ENCODE results near the gene ZNF25.
"Not testable (repeated sequence)": the region's sequence is repeated elsewhere in the genome, so short reads cannot be mapped to it uniquely, and the experiment has no call there.

Gene ZNF25

DNA sequence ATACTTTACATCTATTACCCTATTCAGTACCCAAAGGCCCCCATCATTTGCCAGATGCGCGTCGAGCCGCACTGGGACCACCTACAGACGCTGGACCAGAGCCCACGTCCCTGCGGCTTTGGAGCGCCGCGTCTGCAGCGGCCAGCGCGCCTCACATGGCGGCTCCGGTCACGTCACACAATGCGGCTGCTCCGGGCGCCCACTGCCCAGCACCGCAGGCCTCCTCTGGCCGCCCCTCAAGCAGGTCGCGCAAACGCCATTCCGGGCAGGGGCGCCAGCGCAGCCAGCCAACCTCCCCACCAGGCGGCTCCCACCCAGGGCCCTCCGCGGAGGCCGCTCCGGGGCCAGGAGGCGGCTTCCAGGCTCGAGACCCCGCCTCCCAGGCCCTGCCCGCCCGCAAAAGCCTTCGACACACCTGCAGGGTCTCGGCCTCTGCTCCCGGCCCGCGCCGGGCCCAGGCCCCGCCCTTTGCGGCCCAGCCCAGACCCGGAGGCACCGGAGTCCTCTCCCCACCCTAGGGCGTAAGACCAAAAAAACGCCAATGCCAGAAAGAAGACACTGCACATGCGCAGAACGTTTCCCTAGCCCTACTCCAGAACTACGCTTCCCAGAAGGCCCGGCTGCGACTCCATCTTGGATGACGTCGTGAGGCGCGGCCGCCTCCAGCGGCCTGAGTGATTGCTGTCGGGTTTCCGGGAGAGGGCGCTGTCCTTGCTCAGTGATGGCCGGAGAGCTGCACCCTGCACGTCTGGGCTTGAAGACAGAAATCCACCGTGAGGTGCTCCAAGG is at the start of gene ZNF25:
TSS of gene ZNF25 (minus strand) at position 557 of the 789 bp plus-strand sequence. CDS start 4,925 bp downstream, outside the sequence.
- peak; percentile 83 for DNase-seq

DNA sequence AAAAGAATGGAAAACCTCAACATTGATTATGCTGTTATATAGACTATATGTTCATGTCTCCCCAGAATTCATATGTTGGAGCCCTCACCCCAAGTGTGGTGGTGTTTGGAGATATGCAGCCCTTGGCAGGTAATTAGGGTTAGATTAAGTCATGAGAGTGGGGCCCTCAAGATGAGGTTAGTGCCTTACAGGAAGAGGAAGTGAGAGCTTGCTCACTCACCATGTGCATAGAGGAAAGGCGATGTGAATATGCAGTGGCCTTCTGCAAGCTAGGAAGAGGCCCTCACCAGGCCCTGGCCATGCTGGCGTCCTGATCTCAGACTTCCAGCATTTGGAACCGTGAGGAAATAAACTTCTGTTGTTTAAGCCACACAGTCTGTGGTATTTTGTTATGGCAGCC is 48.8 kb upstream of the ZNF25 start:
- DNase-seq, result no peak

DNA sequence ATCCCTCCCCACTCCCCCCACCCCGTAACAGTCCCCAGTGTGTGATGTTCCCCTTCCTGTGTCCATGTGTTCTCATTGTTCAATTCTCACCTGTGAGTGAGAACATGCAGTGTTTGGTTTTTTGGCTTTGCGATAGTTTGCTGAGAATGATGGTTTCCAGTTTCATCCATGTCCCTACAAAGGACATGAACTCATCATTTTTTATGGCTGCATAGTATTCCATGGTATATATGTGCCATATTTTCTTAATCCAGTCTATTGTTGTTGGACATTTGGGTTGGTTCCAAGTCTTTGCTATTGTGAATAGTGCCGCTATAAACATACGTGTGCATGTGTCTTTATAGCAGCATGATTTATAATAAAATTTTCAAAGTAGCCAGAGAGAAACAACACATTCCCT is 42.7 kb upstream of the ZNF25 start:
- not testable (repeated sequence) for DNase-seq

DNA sequence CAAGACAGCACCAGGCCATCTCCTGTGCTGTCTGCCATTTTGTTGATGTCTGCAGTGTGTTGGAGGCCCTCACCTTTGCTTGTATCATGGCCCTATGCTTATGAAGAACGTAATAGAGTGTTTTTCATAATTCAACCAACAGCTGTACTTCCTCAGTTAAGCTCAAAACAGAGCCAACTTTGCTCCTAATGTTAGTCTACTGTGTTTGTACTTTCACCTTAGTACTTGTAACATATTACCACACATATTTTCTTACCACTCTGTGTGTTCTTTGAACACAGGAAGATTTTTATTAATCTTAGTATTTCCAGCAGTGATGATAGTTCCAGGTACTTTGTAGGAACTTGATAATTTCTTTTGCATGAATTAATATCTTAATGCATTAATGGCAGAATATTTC is 39.9 kb upstream of the ZNF25 start:
- no peak for DNase-seq

DNA sequence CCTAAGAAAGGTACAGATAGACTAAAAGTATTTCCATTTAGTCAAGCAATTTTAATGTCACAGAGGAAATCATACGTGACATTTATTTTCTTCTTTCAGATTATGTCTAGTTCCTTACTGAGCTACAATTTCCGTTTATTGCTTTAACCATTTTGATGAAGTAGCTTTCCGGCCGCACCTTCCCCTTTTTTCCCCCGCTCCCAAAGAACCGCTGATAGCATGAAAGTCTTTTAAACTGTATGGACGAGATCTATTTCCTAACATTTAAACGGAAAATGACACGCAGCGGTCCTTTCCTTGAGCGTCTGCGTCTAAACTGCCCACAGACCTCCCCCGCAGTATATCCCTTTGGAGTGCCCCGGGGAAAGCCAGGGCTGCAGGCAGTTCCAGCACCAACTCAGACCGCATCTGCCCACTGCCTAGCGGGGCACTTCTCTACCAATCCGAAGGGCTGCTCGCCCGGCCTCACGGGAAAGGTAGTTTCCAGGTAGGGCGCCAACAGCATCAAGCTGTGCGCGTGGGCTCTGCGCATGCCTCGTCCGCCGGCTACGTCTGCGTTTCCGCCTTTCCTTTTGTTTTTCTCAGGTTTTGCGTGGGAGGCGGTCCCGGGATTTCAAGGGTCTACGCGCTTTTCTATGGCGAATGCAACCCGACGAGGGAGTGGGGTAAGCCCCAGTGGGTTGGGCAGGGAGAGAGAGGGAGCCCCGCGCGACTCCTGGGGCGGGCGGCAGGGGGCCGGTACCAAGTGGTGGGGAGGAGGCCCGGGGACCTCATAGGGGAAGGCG is 33.9 kb upstream of the ZNF25 start, which contains the start of gene ZNF33A:
TSS of gene ZNF33A (plus strand) at position 557 of the 785 bp plus-strand sequence. CDS start 1,667 bp downstream, outside the sequence.
- DNase-seq, result peak; percentile 69

DNA sequence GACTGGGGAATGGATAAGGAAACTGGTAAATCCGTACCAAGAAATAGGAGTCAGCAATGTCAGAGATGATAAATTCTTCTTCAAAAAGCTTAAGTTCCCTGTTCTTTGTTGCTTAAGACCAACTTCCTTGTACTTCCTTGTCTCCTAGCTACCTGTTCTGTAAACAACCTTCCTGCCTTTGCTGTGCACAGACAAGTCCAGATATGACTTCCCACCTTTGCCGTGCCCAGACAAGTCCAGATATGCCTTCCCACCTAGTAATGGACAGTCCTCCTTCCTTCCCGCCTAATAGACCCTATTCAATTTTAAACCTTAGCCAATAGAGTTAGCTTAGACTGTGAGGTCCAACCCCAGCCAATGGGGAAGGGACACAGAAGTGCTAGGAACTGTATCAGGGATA is 31.5 kb upstream of the ZNF25 start:
- DNase-seq, result no peak

DNA sequence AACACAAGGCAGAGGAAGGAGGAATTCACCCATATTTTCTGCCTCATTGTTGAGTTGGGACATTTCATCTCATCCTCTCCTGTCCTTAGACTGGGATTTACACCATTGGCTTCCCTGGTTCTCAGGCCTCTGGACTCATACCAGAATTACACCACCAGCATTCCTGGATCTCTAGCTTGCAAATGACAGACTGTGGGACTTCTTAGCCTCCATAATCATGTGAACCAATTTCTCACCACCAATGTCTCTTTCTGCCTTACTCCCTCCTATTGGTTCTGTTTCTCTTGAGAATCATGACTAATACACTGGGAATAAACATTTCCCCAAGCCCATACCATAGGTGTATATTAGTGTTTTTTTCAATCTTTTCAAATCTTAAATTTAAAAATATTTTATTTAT is 31.1 kb upstream of the ZNF25 start:
- no peak for DNase-seq

DNA sequence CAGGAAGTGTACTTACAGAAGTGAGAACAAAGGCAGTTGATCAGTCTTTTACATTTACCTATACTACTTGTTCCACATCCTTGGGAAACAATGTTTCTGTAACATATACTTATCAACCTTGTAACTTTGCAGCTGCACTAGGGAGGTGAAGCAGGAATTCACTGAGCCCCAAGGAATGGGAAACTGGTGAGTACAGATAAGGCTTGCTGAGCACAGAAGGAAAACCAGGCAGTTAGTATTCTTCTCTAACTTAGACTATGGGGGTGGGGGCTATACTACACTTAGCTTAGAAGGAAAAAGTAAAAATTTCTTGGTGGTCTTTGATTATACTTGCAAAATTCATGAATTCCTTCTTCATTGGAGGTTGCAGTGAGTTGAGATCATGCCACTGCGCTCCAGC is 27.1 kb upstream of the ZNF25 start:
- no peak for DNase-seq

DNA sequence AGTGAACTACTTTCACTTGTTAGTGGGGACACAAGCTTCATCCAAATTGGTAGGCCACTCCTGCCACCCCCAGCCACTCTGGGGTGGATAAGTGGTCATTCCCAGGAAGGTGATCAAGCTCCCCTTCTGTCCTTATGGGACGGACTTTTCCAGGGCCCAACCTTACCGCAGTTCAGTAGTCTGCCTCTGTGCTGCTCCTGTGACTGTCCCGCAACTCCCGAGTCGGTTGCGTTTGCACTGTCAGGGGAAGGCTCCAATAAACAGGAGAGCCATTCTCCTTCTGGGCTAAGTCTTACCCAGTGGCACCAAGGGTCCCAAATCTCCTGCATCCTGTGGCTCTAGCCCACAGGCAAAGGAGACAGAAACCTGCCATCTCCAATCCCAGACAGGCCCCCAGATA is 26.6 kb upstream of the ZNF25 start:
- no peak for DNase-seq

DNA sequence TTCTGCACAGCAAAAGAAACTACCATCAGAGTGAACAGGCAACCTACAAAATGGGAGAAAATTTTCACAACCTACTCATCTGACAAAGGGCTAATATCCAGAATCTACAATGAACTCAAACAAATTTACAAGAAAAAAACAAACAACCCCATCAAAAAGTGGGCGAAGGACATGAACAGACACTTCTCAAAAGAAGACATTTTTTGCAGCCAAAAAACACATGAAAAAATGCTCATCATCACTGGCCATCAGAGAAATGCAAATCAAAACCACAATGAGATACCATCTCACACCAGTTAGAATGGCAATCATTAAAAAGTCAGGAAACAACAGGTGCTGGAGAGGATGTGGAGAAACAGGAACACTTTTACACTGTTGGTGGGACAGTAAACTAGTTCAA is 24.0 kb upstream of the ZNF25 start:
- not testable (repeated sequence) for DNase-seq

DNA sequence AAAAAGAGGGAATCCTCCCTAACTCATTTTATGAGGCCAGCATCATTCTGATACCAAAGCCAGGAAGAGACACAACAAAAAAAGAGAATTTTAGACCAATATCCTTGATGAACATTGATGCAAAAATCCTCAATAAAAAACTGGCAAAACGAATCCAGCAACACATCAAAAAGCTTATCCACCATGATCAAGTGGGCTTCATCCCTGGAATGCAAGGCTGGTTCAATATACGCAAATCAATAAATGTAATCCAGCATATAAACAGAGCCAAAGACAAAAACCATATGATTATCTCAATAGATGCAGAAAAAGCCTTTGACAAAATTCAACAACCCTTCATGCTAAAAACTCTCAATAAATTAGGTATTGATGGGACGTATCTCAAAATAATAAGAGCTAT is 22.5 kb upstream of the ZNF25 start:
- not testable (repeated sequence) for DNase-seq

DNA sequence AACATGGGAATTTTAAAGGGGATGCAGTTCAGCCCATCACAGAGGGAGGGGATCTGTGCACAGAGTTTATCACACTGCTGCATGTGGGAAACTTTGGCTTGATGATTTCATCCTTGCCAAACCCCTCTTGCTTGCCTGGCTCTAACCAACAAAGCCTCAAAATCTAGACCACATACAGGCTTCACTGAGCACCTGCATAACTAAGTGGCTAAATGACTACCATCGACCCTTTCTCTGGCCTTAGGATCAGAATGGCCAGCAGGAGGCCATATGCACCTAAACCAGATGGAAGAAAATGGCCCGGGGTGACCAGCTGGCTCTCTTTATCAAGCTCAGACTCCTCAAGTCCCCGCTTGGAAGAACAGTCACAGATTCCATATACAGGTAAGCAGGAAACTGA is 15.6 kb upstream of the ZNF25 start:
- DNase-seq, result no peak

DNA sequence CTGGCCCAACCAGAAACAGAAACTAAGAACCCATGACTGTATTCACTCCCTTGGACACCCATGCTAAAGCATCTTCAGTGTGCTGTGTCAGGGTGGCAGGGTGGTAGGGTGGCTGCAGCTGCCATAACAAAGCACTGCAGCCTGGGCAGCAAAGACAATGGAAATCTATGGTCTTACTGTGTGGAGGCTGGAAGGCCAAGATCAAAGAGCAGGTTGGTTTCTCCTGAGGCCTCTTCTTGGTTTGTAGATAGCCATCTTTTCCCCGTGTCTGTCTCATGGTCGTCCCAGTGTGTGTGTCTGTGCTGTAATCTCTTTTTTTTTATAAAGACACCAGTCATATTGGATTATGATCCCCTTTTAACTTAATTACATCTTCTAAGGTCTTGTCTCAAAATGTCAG is 15.2 kb upstream of the ZNF25 start:
- no peak for DNase-seq

DNA sequence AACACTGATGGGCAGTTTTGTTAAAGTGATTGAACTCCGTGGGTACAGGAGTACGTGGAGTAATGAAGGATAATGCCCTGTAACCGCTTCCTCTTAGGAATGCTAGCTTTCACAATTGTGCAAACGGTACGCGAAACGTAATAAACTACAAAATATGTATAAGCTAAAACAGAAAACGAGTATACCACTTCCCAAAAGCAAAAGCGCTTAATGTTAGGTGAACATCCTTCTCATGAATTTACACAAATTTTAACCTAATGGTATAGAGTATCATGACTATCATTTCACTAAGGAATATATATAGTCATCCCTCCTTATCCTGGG is 395 bp upstream of the ZNF25 start:
- no peak for DNase-seq

DNA sequence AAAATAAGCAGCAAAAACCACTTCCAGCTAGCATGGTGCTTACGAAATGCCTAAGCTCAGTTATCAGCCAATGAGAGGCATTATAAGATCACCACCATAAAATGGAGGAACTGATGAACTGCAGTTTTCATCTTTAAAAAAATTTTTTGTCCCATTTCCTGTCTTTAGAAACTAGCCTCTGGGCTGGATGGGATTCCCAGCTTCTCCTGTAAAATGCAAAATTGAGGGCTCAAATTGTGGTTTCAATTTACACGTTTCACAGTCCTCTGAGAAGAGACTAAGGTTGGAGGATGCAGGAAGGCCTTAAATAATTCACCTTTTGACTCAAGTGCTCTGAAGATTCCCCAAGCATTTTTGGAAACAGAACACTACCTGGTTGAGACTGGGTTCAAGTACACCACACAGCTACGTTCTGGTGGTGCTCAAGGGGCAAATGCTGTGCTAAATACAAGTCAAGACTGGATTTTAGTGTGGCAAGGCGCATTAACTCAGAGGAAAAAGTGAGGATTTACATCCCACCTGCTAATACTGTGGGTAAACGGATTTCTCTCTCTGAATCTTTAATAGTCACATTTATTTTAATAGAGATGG is 951 bp downstream of the ZNF25 start:
- no peak for DNase-seq

DNA sequence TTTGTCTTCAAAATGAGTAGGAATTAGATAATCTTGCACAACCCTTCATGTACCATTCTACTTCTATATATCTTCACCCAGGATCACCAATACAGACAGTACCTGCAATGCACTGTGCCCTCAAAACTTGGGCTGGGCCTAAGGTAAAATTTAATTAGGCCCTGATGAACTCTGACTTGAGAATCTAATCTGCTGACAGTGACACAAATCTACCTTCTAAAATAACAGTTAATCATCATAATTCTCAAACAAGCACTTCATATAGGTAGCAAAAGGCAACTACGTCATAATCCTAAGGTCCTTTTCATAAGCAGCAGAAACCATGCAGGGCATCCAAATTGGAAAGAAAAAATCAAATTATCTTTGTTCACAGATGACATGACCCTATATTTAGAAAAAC is 4.1 kb downstream of the ZNF25 start:
- no peak for DNase-seq

DNA sequence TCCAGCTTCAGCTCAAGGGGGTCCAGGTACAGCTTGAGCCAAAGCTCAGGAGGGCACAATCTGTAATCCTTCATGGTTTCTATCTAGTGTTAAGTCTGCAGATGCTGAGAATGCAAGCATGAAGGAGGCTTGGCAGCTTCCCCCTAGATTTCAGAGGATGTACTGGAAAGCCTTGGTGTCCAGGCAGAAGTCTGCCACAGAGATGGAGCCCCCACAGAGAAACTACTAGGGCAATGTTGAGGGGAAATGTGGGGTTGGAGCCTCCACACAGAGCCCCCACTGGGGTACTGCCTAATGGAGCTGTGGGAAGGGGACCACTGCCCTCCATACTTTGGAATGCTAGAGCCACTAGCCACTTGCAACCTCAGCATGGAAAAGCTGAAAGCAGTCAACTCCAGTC is 11.4 kb downstream of the ZNF25 start:
- DNase-seq, result no peak

DNA sequence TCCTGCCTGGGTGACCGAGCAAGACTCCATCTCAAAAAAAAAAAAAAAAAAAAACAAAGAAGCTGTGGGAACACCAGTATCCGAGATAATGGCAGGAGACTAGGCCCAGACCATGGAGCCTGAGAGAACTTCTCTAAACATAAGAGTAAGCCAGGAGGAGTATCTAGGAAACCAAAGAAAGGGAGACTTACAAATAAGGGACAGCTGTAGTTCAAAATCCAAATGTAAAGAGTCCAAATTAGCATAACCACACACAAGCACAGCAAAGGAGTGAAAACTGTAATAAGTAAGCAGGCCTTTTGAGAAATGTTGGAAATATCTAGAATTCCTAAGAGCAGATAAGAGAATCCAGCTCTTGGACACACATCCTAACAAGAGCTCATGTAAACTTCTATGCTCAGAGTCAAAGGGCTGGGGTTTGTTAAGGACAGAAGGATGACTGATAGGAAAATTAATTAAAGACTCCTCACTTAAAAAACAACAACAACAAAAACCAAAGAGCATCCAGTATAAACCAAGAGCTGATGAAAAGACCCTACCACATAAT is 15.8 kb downstream of the ZNF25 start:
- DNase-seq, result no peak

DNA sequence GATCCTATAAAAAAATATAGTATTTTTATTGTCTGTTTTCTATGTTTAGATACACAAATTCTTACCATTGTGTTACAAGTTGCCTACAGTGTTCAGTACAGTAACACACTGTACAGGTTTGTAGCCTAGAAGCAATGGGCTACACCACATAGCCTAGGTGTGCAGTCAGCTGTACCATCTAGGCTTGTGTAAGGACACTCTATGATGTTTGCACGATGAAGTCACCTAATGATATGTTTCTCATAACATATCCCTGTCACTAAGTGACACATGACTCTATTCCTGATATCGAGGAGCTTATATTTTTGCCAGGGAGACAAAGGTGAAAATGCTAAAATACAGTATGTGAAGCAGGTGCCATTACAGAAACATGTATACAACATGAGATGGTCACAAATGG is 18.6 kb downstream of the ZNF25 start:
- no peak for DNase-seq

DNA sequence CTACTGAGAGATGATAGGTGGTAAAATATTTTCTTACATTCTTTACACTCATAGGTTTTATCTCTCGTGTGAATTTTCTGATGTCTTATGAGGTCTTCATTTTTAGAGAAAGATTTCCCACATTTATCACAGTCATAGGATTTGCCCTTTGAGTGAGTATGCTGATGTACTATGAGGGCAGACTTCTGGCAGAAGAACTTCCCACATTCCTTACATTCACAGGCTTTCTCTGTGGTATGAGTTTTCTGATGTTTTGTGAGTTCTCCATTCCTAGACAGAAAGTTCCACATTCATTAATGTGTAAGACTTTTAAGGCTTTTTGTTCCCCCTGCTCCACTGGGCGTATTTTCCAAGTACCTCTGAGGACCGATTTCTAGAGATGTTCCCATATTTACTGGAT is 23.5 kb downstream of the ZNF25 start:
- no peak for DNase-seq

DNA sequence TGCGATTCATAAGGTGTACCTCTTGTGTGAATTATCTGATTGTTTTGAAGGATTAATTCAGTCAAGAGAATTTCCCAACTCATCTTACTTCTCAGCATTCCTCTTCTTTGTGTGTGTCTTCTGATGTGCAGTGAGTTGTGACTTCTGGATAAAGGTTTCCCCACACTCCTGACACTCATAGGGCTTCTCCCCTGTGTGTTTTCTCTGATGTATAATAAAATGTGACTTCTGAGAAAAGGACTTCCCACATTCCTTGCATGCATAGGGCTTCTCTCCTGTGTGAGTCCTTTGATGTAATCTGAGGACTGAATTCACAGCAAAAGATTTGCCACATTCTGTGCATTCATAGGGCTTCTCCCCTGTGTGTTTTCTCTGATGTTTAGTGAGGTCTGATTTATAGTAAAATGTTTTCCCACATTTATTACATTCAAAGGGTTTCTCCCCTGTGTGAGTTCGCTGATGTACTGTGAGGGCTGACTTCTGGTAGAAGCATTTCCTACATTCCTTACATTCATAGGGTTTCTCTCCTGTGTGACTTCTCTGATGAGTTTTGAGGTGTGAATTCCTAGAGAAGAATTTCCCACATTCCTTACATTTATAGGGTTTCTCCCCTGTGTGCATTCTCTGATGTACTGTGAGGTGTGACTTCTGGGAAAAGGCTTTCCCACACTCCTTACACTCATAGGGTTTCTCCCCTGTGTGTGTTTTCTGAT is 24.2 kb downstream of the ZNF25 start:
- DNase-seq, result no peak

DNA sequence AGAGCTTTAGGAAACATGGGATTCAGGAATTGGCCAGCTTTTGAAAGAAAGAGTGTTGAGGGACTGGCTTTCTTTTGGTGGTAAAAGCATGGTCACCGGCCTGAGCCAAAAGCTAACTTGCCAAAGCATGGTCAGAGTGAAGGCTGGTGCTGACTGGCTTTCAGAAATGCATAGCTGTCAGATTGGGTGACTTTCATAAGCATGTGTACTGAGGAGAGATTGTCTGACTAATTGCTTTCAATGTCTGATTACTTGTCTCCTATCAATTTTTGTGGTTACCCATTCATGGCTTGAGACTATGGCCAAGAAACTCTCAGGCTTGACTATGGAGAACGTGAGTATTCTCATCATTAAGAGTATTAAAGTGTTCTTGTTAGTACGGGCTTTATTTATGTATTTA is 28.2 kb downstream of the ZNF25 start:
- DNase-seq, result no peak

DNA sequence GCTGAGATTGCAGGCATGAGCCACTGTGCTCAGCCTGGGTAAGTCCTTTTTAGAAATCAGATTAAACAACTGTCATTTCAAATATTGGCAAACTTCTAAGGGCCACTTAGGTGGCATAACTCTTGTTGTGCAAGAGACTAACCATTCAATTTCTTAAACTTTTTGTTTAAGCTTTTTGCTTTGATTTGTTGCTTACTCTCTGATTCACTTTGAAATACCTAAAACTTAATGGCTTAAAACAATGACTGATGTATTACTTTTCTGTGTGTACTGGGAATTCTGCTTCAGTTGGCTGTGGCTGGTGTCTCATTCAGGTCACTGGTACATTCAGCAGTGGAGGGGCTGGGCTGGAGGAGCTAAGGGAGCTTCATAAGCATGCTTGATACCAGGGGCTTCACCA is 28.9 kb downstream of the ZNF25 start:
- no peak for DNase-seq
